NAMALWA (cell line): Measurements from ENCODE around the gene ARHGEF39.
"Not testable (repeated sequence)": the region's sequence is repeated elsewhere in the genome, so short reads cannot be mapped to it uniquely, and the experiment has no call there.

Experiments
- DNase-seq: peaks from one replicate; pipeline ENCODE4 v3.0.0-alpha.2; 2015; ENCODE audit warnings: low spot score

The ARHGEF39 gene

GRCh38 chr9:35650341-35651158 is 14.4 kb downstream of the ARHGEF39 start, which contains the start of gene SIT1:
Gene SIT1 (minus strand): TSS chr9:35650931. CDS start chr9:35650853, 78 bp downstream.
- DNase-seq = peak; percentile 50

- peak; percentile 49 for DNase-seq
Measured at GRCh38 chr9:35649431-35650340, 15.3 kb downstream of the ARHGEF39 start.

- DNase-seq = peak; percentile 94
Measured at GRCh38 chr9:35646533-35647265, 18.3 kb downstream of the ARHGEF39 start.

GRCh38 chr9:35646153-35646532 is 18.9 kb downstream of the ARHGEF39 start:
- DNase-seq = peak; percentile 50

GRCh38 chr9:35645736-35646135 is 19.3 kb downstream of the ARHGEF39 start:
- DNase-seq = not testable (repeated sequence)

- DNase-seq = no peak
Measured at GRCh38 chr9:35643046-35643445, 21.9 kb downstream of the ARHGEF39 start.

GRCh38 chr9:35641478-35641877 is 23.5 kb downstream of the ARHGEF39 start:
- DNase-seq = not testable (repeated sequence)

- DNase-seq = not testable (repeated sequence)
Measured at GRCh38 chr9:35640431-35640830, 24.6 kb downstream of the ARHGEF39 start.

- DNase-seq = no peak
Measured at GRCh38 chr9:35639631-35640030, 25.4 kb downstream of the ARHGEF39 start.

- DNase-seq = not testable (repeated sequence)
Measured at GRCh38 chr9:35639225-35639624, 25.8 kb downstream of the ARHGEF39 start.

- DNase-seq = peak; percentile 53
Measured at GRCh38 chr9:35638751-35639150, 26.2 kb downstream of the ARHGEF39 start.

- not testable (repeated sequence) for DNase-seq
Measured at GRCh38 chr9:35637427-35637955, 27.5 kb downstream of the ARHGEF39 start.

- DNase-seq = not testable (repeated sequence)
Measured at GRCh38 chr9:35636877-35637246, 28.1 kb downstream of the ARHGEF39 start.

GRCh38 chr9:35636135-35636876 is 28.7 kb downstream of the ARHGEF39 start:
- peak; percentile 78 for DNase-seq

GRCh38 chr9:35635730-35636129 is 29.3 kb downstream of the ARHGEF39 start:
- no peak for DNase-seq

- DNase-seq = no peak
Measured at GRCh38 chr9:35629597-35629996, 35.4 kb downstream of the ARHGEF39 start.

- no peak for DNase-seq
Measured at GRCh38 chr9:35628389-35628991, 36.5 kb downstream of the ARHGEF39 start.

- peak; percentile 1 for DNase-seq
Measured at GRCh38 chr9:35627575-35627974, 37.4 kb downstream of the ARHGEF39 start.

GRCh38 chr9:35619800-35620158 is 45.2 kb downstream of the ARHGEF39 start:
- DNase-seq = no peak
